ENCODE measurements around the gene FGR.
"Not testable (repeated sequence)": the region's sequence is repeated elsewhere in the genome, so short reads cannot be mapped to it uniquely, and the experiment has no call there.

Gene FGR

DNA sequence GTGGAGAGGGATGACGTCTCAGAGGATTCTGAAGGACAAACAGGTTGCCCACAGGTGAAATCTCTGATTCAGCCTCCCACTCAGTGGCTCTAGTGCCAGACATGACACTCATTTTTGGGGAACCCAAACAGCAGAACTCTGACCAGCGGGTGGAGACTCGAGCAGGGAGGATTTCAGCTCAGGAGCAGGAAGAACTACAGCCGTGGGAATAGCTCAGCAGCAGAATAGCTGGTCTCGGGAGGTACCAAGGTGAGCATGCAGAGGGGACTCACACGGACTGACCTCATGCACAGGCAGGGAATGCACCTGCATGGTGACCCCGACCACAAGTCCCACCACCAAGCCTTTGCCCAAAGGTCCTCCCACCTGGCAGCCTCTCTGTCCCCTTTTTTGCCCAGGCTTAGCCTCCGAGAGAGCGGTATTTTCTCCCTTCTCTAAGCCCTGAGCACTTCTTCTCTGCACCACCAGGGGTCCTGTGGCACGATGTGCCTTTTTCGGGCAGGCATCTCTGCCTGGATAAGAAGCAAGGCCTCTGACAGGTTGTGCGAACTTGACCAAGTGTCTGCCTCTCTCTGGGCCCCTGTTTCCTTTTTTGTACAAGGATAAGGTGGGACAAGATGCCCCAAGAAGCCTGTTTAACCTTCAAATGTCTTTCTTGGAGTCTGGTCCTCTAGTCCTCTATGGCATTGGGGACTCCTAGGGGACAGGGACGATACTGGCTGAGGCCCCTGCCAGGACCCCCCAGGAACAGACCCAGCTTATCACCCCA lies 8.8 kb upstream of the FGR start:
- TF ChIP-seq, protein P1, sequence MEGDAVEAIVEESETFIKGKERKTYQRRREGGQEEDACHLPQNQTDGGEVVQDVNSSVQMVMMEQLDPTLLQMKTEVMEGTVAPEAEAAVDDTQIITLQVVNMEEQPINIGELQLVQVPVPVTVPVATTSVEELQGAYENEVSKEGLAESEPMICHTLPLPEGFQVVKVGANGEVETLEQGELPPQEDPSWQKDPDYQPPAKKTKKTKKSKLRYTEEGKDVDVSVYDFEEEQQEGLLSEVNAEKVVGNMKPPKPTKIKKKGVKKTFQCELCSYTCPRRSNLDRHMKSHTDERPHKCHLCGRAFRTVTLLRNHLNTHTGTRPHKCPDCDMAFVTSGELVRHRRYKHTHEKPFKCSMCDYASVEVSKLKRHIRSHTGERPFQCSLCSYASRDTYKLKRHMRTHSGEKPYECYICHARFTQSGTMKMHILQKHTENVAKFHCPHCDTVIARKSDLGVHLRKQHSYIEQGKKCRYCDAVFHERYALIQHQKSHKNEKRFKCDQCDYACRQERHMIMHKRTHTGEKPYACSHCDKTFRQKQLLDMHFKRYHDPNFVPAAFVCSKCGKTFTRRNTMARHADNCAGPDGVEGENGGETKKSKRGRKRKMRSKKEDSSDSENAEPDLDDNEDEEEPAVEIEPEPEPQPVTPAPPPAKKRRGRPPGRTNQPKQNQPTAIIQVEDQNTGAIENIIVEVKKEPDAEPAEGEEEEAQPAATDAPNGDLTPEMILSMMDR (IDR thresholded peaks at IDR 0.05; ENCODE audit: extremely low read depth, missing control alignments): peak; percentile 61
- DNase-seq (ENCODE audit: low spot score): peak; percentile 70

DNA sequence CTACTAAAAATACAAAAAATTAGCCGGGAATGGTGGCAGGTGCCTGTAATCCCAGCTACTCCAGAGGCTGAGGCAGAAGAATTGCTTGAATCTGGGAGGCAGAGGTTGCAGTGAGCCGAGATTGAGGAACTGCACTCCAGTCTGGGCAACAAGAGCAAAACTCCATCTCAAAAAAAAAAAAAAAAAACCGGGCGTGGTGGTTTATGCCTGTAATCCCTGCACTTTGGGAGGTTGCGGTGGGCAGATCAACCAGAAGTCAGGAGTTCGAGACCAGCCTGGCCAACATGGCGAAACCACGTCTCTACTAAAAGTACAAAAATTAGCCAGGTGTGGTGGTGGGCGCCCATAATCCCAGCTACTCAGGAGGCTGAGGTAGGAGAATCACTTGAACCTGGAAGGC lies 5.5 kb upstream of the FGR start:
- DNase-seq (ENCODE audit: low spot score): not testable (repeated sequence)

DNA sequence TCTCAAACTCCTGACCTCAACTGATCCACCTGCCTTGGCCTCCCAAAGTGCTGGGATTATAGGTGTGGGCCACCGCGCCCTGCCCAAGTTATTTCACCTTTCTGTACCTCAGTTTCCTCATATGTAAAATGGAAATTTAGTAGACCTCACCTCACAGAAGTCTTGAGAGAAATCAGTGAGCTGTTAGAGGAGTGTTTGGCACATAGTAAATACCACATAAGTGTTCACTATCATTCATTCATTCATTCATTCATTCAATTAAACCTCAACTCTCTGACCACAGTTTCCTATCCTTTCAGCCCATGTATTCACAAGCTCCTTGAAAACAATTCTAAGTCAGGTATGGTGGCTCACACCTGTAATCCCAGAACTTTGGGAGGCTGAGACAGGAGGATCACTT lies 3.8 kb upstream of the FGR start:
- TF ChIP-seq, protein P1 (IDR thresholded peaks at IDR 0.05; ENCODE audit: extremely low read depth, missing control alignments): no peak
- DNase-seq (ENCODE audit: low spot score): no peak

DNA sequence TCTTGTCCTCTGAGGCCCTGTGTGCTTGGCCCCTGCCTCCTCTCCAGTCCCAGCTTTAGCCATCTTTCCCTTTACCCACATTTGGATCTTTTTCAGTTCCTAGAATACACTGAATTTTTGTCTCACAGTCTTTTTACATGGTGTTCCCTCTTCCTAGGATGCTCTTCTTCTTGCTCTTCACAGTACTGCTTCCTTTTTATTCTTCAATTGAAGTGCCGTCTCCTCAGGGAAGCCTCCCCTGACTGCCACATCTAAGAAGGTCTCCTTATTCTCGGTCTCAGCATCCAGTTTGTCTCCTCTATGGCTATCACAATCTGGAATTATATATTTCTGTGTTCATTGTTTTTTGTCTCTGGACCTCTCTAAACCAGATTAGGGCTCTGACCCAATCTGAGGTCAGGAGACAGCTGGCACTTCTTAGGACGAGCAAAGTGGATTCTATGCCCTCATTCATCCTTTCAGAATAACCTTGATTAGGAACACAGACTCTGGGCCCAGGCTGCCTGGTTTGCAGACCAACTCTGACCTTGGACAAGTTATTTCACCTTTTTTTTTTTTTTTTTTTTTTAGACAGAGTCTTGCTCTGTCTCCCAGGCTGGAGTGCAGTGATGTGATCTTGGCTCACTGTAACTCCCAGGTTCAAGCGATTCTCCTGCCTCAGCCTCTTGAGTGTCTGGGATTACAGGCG lies 3.2 kb upstream of the FGR start:
- no peak for DNase-seq (ENCODE audit: low spot score)
- TF ChIP-seq, protein P1 (IDR thresholded peaks at IDR 0.05; ENCODE audit: extremely low read depth, missing control alignments): no peak

DNA sequence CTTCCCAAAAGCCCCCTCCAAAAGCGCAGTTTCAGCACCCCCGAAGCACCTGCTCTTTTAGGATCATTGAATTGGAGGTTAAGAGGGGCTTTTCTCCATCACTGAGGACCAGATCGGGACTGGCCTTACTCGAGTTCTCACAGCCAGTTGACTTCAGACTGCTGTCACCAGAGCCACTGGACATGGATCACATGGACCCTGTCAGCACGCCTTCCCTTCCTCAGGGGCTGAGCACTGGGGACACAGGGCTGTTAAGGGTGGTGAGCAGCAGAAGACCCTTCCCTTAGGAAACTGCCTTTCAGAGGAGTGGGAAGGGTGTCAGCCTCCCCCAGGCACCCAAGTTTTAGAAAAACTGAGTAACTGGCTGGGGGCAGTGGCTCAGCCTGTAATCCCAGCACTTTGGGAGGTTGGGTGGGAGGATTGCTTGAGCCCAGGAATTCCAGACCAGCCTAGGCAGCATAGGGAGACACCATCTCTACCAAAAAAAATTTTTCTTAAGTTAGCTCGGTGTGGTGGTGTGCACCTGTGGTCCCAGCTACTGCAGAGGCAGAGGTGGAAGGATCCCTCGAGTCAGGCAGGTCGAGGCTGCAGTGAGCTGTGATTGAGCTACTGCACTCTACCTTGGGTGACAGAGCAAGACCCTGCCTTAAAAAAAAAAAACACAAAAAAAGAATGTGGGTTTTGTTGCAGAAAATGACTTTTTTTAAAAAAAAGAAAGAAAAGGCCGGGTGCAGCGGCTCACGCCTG lies 584 bp upstream of the FGR start:
- no peak for DNase-seq (ENCODE audit: low spot score)
- TF ChIP-seq, protein P1 (IDR thresholded peaks at IDR 0.05; ENCODE audit: extremely low read depth, missing control alignments): no peak

DNA sequence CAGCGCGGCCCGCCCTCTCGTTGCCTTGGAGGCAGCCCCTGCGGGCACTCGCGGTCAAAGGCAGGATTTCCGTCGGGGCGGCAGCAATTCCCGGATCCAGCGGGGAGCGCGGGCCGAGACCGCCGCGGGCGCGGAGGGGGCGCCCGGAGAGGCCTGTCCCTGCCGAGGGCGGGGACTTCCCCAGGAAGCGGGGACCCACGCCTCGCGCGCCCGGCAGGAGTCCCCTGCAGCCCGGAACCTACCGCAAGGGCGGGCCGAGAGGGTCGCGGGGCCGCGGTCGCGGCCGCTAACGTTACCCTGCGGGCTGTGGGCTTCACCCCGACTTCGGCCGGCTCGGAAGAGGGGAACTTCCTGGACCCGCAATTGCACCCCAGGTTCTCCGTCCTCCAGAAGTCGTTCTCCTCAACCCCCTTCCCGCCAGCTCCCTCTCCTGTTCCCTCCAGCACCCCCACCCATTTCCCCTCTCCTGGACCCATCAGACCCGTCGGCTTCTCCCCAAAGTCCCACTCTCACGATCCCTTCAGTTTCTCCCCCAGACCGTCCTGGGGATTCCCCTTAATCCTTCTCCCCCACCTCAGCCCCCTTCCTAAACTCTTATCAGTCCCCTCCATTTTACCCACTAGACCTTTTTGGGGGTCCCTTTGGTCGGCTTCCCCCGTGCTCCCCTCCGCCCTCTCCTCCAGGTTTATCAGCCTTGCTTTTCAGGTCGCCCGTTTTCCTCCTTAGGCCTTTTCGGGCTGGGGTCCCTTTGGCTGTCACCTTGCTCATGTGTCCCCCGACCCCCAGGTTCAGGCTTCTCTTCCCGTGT lies 604 bp downstream of the FGR start:
- TF ChIP-seq, protein P1 (IDR thresholded peaks at IDR 0.05; ENCODE audit: extremely low read depth, missing control alignments): no peak
- DNase-seq (ENCODE audit: low spot score): peak; percentile 63

DNA sequence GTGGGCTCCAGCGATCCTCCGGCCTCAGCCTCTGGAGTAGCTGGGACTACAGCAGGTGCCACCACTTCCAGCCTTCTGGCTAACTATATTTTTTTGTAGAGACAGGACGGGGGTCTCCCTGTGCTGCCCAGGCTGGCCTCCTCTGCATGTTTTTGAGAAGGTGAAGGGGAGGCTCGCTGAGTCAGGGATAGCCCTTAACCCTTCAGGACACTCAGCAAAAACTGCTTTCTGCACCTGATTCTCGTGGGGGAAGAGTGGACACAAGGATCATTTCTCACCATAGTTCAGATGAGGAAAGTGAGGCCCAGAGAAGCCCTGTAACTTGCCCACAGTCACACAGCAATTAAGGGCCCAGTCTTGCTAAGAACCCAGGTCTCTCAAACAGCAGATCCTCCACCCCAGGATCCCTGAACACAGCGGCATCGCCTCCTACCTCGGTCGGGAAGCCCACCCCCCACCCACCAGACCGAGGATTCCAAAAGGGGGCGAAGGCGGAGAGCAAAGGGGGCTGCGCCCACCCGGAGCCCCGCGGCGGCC lies 1.3 kb downstream of the FGR start:
- DNase-seq (ENCODE audit: low spot score): no peak
- TF ChIP-seq, protein P1 (IDR thresholded peaks at IDR 0.05; ENCODE audit: extremely low read depth, missing control alignments): no peak

All from GM20000 (cell line).